Osteoblast (primary cell): ENCODE results near the gene HSPA4. TPM values are rescaled to one million over a fixed set of nuclear protein-coding genes. Genes with fewer than 3 reads are reported as not detected.

Experiments used
- DNase-seq: peaks from one replicate; pipeline ENCODE4 v3.0.0; 2011; ENCODE audit warnings: low spot score, mixed read lengths; ENCODE audit not compliant: insufficient read length; ENCODE audit errors: missing footprints
- H2AFZ ChIP-seq: 2 replicates; pipeline ENCODE4 v1.6.0; 2011; ENCODE audit warnings: mild to moderate bottlenecking, low read length
- H3K27ac ChIP-seq: 2 replicates; pipeline ENCODE4 v1.5.1; 2011; ENCODE audit warnings: mild to moderate bottlenecking, low read depth, low read length, moderate library complexity
- H3K27me3 ChIP-seq: 2 replicates; pipeline ENCODE4 v1.6.0; 2012; ENCODE audit warnings: mild to moderate bottlenecking, control low read depth, inconsistent platforms, low read length, moderate library complexity; ENCODE audit not compliant: insufficient read depth
- H3K36me3 ChIP-seq: 2 replicates; pipeline ENCODE4 v1.5.1; 2011; ENCODE audit warnings: mild to moderate bottlenecking, low read length, control low read depth, moderate library complexity; ENCODE audit not compliant: insufficient read depth
- H3K4me1 ChIP-seq: 2 replicates; pipeline ENCODE4 v1.5.1; 2011; ENCODE audit warnings: mild to moderate bottlenecking, low read length, control low read depth, moderate library complexity; ENCODE audit not compliant: insufficient read depth
- H3K4me2 ChIP-seq: 2 replicates; pipeline ENCODE4 v1.6.0; 2011; ENCODE audit warnings: mild to moderate bottlenecking, low read length; ENCODE audit not compliant: insufficient read depth
- H3K4me3 ChIP-seq: fragments of 200-600 bp; sonication (generic); 3 replicates; pipeline ENCODE4 v1.5.1; 2012; ENCODE audit warnings: mild to moderate bottlenecking, low read length, inconsistent platforms; ENCODE audit not compliant: insufficient read depth
- H3K79me2 ChIP-seq: 2 replicates; pipeline ENCODE4 v1.6.0; 2012; ENCODE audit warnings: mild to moderate bottlenecking, low read length, control low read depth, inconsistent platforms; ENCODE audit not compliant: insufficient read depth
- H3K9me3 ChIP-seq: 2 replicates; pipeline ENCODE4 v1.5.1; 2011; ENCODE audit warnings: low read depth, low read length, control low read depth
- H4K20me1 ChIP-seq: 2 replicates; pipeline ENCODE4 v1.6.0; 2012; ENCODE audit warnings: mild to moderate bottlenecking, low read length, control low read depth; ENCODE audit not compliant: insufficient read depth
- total RNA-seq: library from RNA; depleted of rRNA; stranded (reverse); fragments of >200 nt; gene quantifications from 2 replicates; pipeline ENCODE4 v1.2.3, GENCODE V29; 2012
- TF ChIP-seq, protein P1 (sequence below): IDR thresholded peaks from 2 replicates; pipeline ENCODE4 v1.5.1; 2011; ENCODE audit warnings: mild to moderate bottlenecking, low read depth, low read length, moderate library complexity; ENCODE audit errors: extremely low read depth

Gene HSPA4
- total RNA-seq, 1 donor, result 135 TPM

DNA sequence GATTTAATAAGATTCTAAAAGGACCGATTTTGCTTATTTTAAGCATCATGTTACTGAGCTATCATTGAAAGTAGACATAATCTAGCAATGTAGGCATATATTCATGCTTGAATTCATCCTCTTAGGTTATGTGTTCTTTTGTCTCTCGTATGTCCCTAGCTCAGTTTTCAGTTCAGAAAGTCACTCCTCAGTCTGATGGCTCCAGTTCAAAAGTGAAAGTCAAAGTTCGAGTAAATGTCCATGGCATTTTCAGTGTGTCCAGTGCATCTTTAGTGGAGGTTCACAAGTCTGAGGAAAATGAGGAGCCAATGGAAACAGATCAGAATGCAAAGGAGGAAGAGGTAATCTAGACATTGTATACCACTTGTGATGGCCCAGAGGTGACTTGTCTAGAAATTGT lies 39.2 kb downstream of the HSPA4 start:
- Histone ChIP-seq H3K4me3 (no peak overlapping the region), H3K79me2 (peaks cover 22% of the 10 kb centered on the region), H3K4me1 (no peaks in the 10 kb centered on the region), H3K36me3 (peaks cover 74% of the 10 kb centered on the region), H3K4me2 (no peak overlapping the region), H4K20me1 (peaks cover 9% of the 10 kb centered on the region), H3K27ac (no peak overlapping the region), H3K9me3 (no peaks in the 10 kb centered on the region), H2AFZ (no peak overlapping the region), H3K27me3 (no peaks in the 10 kb centered on the region)
- TF ChIP-seq, protein P1, sequence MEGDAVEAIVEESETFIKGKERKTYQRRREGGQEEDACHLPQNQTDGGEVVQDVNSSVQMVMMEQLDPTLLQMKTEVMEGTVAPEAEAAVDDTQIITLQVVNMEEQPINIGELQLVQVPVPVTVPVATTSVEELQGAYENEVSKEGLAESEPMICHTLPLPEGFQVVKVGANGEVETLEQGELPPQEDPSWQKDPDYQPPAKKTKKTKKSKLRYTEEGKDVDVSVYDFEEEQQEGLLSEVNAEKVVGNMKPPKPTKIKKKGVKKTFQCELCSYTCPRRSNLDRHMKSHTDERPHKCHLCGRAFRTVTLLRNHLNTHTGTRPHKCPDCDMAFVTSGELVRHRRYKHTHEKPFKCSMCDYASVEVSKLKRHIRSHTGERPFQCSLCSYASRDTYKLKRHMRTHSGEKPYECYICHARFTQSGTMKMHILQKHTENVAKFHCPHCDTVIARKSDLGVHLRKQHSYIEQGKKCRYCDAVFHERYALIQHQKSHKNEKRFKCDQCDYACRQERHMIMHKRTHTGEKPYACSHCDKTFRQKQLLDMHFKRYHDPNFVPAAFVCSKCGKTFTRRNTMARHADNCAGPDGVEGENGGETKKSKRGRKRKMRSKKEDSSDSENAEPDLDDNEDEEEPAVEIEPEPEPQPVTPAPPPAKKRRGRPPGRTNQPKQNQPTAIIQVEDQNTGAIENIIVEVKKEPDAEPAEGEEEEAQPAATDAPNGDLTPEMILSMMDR, result no peak
- DNase-seq, result no peak

DNA sequence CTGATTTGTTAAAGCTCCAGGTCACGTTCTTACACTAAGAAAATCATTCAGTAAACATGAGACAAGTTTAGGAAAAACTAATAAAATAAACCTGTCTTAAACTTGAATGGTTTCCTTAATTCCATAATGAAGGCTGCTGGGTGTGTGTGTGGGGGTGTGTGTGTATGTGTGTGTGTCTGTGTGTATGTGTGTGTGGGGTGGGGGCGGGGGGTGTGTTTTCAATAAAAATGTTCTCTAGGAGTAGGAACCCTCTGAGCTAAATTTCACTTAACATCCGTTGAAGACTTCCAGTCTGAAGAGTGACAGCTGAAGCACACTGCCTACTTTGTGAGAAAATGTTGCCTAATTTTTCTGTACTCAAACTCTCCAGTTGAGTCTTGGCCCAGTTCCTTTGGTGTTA lies 54.5 kb downstream of the HSPA4 start:
- no peak for DNase-seq

DNA sequence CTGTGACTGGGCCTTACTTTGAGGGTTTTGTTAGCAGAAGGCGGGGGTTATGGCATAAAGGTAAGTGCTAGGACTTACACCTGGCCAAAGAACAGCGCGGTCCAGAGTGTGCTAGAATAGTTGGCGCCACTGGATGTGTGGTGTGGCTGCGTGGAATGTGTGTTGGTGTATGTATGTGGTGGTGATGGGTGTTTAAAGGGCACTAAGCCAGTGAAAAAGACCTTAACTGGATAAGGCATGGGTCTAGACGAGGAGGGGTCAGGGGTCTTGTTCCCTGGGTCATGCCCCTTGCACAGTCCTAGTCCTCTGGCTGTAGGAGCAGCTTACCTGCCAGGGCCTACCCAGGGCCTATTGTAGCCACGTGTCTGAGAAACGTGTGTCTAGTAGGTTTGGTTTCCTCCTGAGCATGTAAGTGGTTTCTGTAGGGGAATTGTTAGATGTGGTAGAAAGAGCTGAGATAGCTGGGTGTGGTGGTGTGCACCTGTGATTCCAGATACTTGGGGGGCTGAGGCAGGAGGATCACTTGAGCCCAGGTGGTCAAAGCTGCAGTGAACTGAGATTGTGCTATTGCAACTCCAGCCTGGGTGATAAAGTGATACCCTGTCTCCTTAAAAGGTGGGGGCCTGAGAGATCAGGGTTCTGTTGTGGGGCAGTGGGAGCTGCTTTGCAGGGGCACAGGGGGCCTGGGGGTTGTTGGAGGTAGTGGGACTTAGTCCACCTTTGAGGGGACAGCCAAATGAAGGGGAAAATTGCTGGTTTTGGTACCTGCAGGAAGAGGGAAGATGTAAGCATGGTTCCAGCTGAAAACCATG lies 55.2 kb downstream of the HSPA4 start:
- TF ChIP-seq, protein P1, result no peak
- H4K20me1 ChIP-seq, result no peaks in the 10 kb centered on the region
- H3K27ac ChIP-seq, result no peak overlapping the region
- H3K4me3 ChIP-seq, result no peak overlapping the region
- no peak overlapping the region for H2AFZ ChIP-seq
- H3K4me1 ChIP-seq, result peaks cover 2% of the 10 kb centered on the region
- no peak overlapping the region for H3K4me2 ChIP-seq
- no peaks in the 10 kb centered on the region for H3K79me2 ChIP-seq
- no peaks in the 10 kb centered on the region for H3K9me3 ChIP-seq
- H3K36me3 ChIP-seq, result peaks cover 32% of the 10 kb centered on the region
- DNase-seq, result no peak
- no peaks in the 10 kb centered on the region for H3K27me3 ChIP-seq

More for the DNA sequence above, 54.5 kb downstream of the HSPA4 start:
- H3K4me3 ChIP-seq, result no peak overlapping the region
- H3K36me3 ChIP-seq, result peaks cover 37% of the 10 kb centered on the region
- no peak overlapping the region for H3K27ac ChIP-seq
- no peaks in the 10 kb centered on the region for H3K79me2 ChIP-seq
- TF ChIP-seq, protein P1, result no peak
- H2AFZ ChIP-seq, result no peak overlapping the region
- no peaks in the 10 kb centered on the region for H3K27me3 ChIP-seq
- H3K4me1 ChIP-seq, result peaks cover under 1% of the 10 kb centered on the region
- no peaks in the 10 kb centered on the region for H4K20me1 ChIP-seq
- H3K4me2 ChIP-seq, result no peak overlapping the region
- no peaks in the 10 kb centered on the region for H3K9me3 ChIP-seq

DNA sequence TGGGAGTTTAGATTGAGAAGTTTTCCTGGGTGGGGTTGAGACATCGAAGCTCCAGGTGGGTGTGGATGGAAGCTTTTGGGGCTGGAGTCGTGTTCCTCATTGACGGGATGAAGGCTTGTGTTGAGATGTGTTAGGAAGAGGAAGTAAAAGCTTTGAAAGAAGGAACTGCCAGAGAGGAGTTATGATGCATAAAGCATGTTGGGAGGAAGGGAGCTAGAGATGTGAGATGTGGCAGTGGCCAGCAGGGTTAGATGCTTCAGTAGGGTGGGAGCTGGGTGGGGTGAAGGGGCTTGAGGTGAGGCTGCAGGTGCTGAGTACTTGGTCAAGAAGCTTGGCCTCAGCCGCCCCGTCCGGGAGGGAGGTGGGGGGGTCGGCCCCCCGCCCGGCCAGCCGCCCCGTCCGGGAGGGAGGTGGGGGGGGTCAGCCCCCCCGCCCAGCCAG lies 56.7 kb downstream of the HSPA4 start:
- Histone ChIP-seq H3K27ac (no peak overlapping the region), H3K4me3 (no peak overlapping the region), H3K27me3 (peaks cover 5% of the 10 kb centered on the region), H4K20me1 (no peaks in the 10 kb centered on the region), H3K79me2 (no peaks in the 10 kb centered on the region), H3K36me3 (peaks cover 19% of the 10 kb centered on the region), H3K4me1 (peaks cover 8% of the 10 kb centered on the region), H3K9me3 (no peaks in the 10 kb centered on the region), H2AFZ (no peak overlapping the region), H3K4me2 (no peak overlapping the region)
- DNase-seq, result peak; percentile 77
- TF ChIP-seq, protein P1, result no peak
